ENCODE data around the gene SRSF5.
"Not testable (repeated sequence)": the region's sequence is repeated elsewhere in the genome, so short reads cannot be mapped to it uniquely, and the experiment has no call there.

SRSF5 gene

GRCh38 chr14:69811868-69812252 is 44.9 kb downstream of the SRSF5 start:
- no peak overlapping the region for H3K27ac ChIP-seq
- TF ChIP-seq CTCF (conservative IDR thresholded peaks at IDR 0.05): no peak

GRCh38 chr14:69812711-69813110 is 45.8 kb downstream of the SRSF5 start:
- no peak; the same call in 1 of the 2 replicates for TF ChIP-seq CTCF (conservative IDR thresholded peaks at IDR 0.05)
- no peak overlapping the region for H3K27ac ChIP-seq

- not testable (repeated sequence) for H3K27ac ChIP-seq
These were observed 46.4 kb downstream of the SRSF5 start for GRCh38 chr14:69813346-69813745.

- H3K27ac ChIP-seq: no peak overlapping the region
- no peak for TF ChIP-seq CTCF (conservative IDR thresholded peaks at IDR 0.05)
These were observed 47.5 kb downstream of the SRSF5 start for GRCh38 chr14:69814397-69814796.

- H3K27ac ChIP-seq: no peak overlapping the region
- TF ChIP-seq CTCF (conservative IDR thresholded peaks at IDR 0.05): no peak
These were observed 48.6 kb downstream of the SRSF5 start for GRCh38 chr14:69815556-69815955.

GRCh38 chr14:69816216-69816615 is 49.3 kb downstream of the SRSF5 start:
- TF ChIP-seq CTCF (conservative IDR thresholded peaks at IDR 0.05): no peak

GRCh38 chr14:69818758-69819191 is 51.8 kb downstream of the SRSF5 start:
- H3K27ac ChIP-seq: no peak overlapping the region
- TF ChIP-seq CTCF (conservative IDR thresholded peaks at IDR 0.05): peak; percentile 85

More at GRCh38 chr14:69816216-69816615, 49.3 kb downstream of the SRSF5 start:
- no peak overlapping the region for H3K27ac ChIP-seq

- TF ChIP-seq CTCF (conservative IDR thresholded peaks at IDR 0.05): no peak
- no peak overlapping the region for H3K27ac ChIP-seq
These were observed 52.7 kb downstream of the SRSF5 start for GRCh38 chr14:69819607-69820006.

All from VCaP (cell line).